Lower leg skin (tissue), 3 donors: ENCODE results near the gene LYVE1.

ENCODE experiments used
- CTCF ChIP-seq, 3 donors: fragments of 450-650 bp; IDR thresholded peaks; one replicate each; pipeline ENCODE4 v1.5.1; 2016; ENCODE audit warnings: antibody characterized with exemption in 3 of 3, mild to moderate bottlenecking in 3 of 3, moderate library complexity in 2 of 3
- POLR2A ChIP-seq, 2 donors: fragments of 450-650 bp; IDR thresholded peaks; one replicate each; pipeline ENCODE4 v1.6.1; 2016 to 2017; ENCODE audit warnings: antibody characterized with exemption in 2 of 2, mild to moderate bottlenecking in 1 of 2, moderate library complexity in 1 of 2

- no peak for TF ChIP-seq CTCF (IDR thresholded peaks at IDR 0.05)
- no peak for TF ChIP-seq POLR2A (IDR thresholded peaks at IDR 0.05)
These were observed 7.0 kb upstream of the LYVE1 start for GRCh38 chr11:10575346-10576034.
